ENCODE measurements around the gene TSHR.
A peak's percentile ranks its signal among the peaks of the same experiment; 100 is the strongest.

The TSHR gene

DNA sequence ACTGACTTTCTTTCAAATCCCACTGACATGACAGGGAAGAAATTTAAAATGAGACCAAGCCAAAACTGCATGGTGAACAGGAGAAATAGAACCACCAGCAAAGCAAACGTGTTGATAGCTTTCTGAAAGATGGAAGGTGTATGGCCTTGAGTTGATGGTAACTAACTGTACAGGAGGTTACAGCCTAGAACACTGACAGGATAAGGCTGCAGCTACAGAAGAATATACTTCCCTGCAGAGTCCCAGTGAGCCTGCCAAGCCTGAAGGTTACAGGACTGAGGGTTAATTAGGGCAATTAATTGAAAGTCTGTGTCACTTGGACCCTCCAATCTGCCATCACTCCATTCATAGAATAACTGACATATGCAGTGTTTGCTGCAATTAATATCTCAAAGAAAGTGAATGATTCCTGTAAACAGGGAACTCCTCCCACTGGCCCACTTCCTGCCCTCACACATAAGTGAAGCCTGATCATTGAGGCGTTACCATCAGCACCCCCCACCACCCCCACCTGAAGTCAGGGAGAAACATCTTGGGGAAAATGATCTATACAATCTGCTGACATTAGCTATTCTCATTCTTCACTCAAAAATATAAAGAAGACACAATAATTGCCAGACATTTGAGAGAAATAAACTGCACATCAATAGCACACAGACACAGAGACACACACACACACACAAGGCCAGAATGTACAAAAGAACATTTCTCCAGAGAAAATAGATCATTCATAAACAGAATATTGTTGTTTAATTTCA, 191.9 kb downstream of the TSHR start:
- no peak for ATAC-seq
- H3K4me3 Mint-ChIP-seq, result no peak overlapping the region
- H3K36me3 Mint-ChIP-seq, result peaks cover 12% of the 10 kb centered on the region
- H3K27ac Mint-ChIP-seq, result no peak overlapping the region
- no peaks in the 10 kb centered on the region for H3K27me3 Mint-ChIP-seq
- H3K9me3 Mint-ChIP-seq, result no peaks in the 10 kb centered on the region
- peaks cover 16% of the 10 kb centered on the region for H3K4me1 Mint-ChIP-seq

DNA sequence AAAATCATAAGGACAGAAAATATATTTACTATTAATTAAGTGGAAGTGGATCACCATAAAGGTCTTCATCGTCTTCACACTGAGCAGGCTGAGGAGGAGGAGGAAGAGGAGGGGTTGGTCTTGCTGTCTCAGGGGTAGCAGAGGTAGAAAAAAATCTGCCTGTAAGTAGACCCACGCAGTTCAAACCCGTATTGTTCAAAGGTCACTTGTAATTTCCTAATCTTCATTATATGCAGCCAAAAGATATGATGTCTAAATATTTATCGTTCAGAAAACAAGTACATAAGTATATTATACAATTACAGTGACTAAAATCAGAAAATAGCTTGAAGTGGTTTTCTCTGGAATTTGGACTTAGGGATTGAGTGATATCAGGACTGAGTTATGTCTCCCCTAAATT, 193.2 kb downstream of the TSHR start:
- peaks cover 16% of the 10 kb centered on the region for H3K4me1 Mint-ChIP-seq
- H3K4me3 Mint-ChIP-seq, result no peak overlapping the region
- no peaks in the 10 kb centered on the region for H3K27me3 Mint-ChIP-seq
- ATAC-seq, result no peak
- H3K9me3 Mint-ChIP-seq, result no peaks in the 10 kb centered on the region
- H3K36me3 Mint-ChIP-seq, result peaks cover 5% of the 10 kb centered on the region
- H3K27ac Mint-ChIP-seq, result no peak overlapping the region

DNA sequence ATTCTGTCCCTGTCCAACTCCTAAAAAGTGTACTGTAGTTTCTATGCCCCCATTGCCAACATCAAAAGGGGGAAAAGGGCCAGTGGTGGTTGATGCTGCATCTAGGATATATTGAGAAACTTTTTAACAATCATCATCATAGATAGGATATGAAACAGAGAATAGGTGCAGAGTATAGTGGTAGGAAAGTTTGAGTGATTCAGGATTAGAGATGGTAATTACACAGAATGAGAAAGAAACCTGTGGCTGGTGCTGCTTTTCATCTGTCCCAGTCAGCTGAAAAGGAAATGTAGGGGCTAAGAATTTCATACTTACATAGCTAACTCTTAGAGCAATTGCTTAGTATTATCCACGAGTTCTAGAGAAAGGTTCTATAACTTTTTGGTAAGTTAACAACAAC, 197.8 kb downstream of the TSHR start:
- Mint-ChIP-seq H3K9me3 (no peaks in the 10 kb centered on the region), H3K36me3 (no peaks in the 10 kb centered on the region), H3K4me1 (no peaks in the 10 kb centered on the region), H3K27me3 (no peaks in the 10 kb centered on the region), H3K4me3 (no peak overlapping the region), H3K27ac (no peak overlapping the region)
- peak; percentile 54 for ATAC-seq

DNA sequence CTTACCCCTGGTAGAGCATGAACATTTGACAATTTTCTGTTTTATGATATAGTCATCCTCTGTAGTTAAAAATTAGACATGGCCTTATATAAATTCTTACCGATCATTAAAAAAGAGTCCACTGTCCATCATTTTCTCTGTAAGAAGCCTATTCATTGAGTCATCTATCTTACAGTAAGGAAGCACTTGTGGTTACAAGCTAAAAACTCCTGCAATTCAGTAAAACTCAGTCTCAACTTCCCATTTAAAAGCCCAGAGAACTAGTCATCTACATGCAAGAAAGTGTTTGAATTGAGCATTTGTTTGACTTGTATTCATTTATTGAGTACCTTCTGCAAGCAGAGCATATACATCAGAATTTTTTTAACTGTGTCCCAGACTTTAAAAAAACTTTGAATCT, 202.0 kb downstream of the TSHR start:
- Mint-ChIP-seq H3K36me3 (no peaks in the 10 kb centered on the region), H3K9me3 (no peaks in the 10 kb centered on the region), H3K27me3 (no peaks in the 10 kb centered on the region), H3K27ac (no peak overlapping the region), H3K4me1 (no peaks in the 10 kb centered on the region), H3K4me3 (no peak overlapping the region)
- ATAC-seq, result no peak

DNA sequence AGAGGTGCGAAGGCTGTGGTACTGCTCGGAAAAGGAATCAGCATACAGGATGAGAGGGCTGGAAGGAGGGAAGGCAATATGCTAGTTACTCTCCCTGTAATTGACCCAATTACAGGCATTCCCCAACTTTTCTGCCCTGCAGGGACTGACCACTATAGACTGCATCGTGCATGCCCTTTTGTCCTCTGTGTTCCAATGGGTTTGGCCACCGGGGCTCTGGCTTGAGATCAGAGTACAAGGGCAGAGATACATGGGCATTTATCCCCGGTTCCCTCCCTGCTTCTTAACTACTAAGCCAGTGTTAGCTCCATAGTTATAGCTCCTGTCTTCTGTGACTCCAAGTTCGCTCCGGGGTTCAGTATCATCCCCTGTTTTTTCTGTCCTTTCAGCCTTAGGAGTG, 205.7 kb downstream of the TSHR start:
- Mint-ChIP-seq H3K27me3 (no peaks in the 10 kb centered on the region), H3K36me3 (no peaks in the 10 kb centered on the region), H3K4me1 (peaks cover 13% of the 10 kb centered on the region), H3K27ac (no peak overlapping the region), H3K4me3 (no peak overlapping the region), H3K9me3 (no peaks in the 10 kb centered on the region)
- peak; percentile 20 for ATAC-seq

DNA sequence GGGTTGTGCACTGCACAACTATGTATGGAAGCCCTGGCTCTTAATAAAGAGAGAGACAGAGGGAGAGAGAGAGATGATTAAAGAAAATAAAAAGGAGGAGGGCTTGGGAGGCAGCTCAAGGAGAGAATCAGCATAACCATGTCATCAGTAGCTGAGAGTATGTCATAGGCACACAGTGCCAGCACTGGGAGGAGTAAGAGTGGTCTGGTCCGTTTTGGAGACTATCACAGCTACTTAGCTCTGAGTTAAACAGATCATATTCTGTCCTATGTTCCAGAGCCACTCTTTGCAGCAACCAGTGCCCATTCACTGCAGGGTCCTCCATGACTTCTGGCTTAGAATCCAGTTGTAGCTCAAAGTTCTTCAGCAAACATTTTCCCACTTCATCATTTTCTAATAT, 206.3 kb downstream of the TSHR start:
- H3K36me3 Mint-ChIP-seq, result no peaks in the 10 kb centered on the region

DNA sequence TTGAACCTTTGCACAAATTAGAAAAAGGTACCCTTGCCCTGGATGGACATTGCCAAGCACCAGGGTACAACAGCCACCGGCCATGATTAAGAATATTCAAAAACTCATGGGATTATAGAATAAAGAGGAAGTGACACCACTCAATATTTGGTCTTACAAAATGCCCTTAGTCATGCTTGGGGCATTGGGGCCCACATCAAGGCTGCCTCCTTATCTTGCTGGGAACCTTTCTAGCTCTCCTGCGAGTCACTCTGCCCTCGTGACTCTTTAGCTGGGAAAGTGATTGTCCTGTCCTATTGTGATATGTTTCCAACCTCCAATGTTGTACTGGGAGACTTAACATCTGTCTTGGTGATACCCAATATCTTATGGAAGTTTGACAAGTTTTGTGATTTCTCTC, 207.5 kb downstream of the TSHR start:
- no peak for ATAC-seq
- no peak overlapping the region for H3K4me3 Mint-ChIP-seq
- no peaks in the 10 kb centered on the region for H3K9me3 Mint-ChIP-seq
- H3K27me3 Mint-ChIP-seq, result no peaks in the 10 kb centered on the region
- peaks cover 13% of the 10 kb centered on the region for H3K4me1 Mint-ChIP-seq
- H3K36me3 Mint-ChIP-seq, result no peaks in the 10 kb centered on the region
- H3K27ac Mint-ChIP-seq, result no peak overlapping the region

More for the DNA sequence above, 206.3 kb downstream of the TSHR start:
- no peaks in the 10 kb centered on the region for H3K9me3 Mint-ChIP-seq
- H3K4me1 Mint-ChIP-seq, result peaks cover 13% of the 10 kb centered on the region
- no peak overlapping the region for H3K4me3 Mint-ChIP-seq
- no peak overlapping the region for H3K27ac Mint-ChIP-seq
- H3K27me3 Mint-ChIP-seq, result no peaks in the 10 kb centered on the region
- ATAC-seq, result no peak

DNA sequence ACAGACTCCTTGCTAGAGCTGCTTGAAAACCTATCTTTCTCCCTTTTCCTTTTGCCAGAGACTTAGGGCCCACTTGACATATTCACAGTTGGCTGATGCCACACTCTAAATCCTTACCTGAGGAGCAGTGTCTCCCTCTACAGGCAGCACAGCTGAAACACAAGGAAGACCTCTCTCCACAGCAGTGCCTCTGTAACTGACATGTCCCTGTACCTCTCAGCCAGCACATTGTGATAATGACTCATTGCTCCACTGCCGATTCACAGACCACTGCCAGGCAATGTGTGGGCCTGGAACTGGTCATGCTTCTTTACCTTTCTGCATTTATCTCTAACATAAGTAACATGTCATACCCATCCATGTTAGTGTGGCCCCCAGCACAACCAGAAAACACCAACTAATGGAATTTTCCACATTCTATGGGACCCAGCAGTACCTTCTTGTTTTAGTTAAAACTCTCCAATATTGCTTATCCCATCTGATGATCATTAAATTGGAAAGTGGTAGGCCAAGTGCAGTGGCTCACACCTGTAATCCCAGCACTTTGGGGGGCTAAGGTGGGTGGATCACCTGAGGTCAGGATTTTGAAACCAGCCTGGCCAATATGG, 208.8 kb downstream of the TSHR start:
- Mint-ChIP-seq H3K36me3 (no peaks in the 10 kb centered on the region), H3K27me3 (no peaks in the 10 kb centered on the region), H3K9me3 (no peaks in the 10 kb centered on the region), H3K27ac (no peak overlapping the region), H3K4me3 (no peak overlapping the region), H3K4me1 (peaks cover 19% of the 10 kb centered on the region)
- peak; percentile 76 for ATAC-seq

DNA sequence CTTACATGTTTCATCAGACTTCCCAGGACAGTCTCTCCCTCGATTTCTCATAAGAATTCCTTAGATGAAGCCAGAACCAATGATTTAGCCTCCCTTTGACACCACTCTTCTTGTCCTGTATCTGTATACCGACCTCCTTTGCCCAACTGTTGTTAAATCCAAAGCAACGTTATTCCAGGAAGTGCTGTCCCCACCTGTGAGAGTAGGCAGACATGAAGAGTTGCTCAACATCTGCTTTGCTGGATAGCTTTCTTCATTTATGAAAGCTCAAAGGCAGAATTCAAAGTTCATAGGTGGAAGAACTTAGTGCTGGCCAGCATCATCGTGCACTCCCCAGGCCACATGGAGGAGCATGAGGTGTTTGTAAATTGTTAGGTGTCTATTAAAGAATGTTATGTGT, 209.8 kb downstream of the TSHR start:
- H3K4me1 Mint-ChIP-seq, result peaks cover 28% of the 10 kb centered on the region
- no peaks in the 10 kb centered on the region for H3K36me3 Mint-ChIP-seq
- H3K27me3 Mint-ChIP-seq, result no peaks in the 10 kb centered on the region
- H3K9me3 Mint-ChIP-seq, result no peaks in the 10 kb centered on the region
- H3K4me3 Mint-ChIP-seq, result no peak overlapping the region
- no peak overlapping the region for H3K27ac Mint-ChIP-seq
- ATAC-seq, result no peak

DNA sequence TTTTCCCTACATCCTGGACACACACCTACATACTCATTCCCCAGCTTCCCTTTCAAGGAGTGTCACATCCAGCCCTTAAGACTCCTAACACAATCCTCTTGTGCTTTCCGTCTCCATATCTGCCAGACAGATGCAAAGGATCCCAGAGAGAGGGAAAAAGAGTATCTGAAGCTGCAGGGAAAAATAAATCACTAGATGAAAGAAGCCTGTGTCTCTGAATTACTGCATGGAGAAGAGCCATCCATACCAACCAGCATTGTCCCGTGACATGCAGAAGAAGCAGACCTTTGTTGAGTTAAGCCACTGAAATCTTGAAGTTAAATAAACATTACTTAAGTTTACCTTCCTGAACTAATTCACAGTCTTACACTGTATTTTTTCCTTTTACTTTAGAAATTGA, 210.7 kb downstream of the TSHR start:
- Mint-ChIP-seq H3K9me3 (no peaks in the 10 kb centered on the region), H3K4me1 (peaks cover 37% of the 10 kb centered on the region), H3K27ac (no peak overlapping the region), H3K4me3 (no peak overlapping the region), H3K36me3 (no peaks in the 10 kb centered on the region), H3K27me3 (no peaks in the 10 kb centered on the region)
- ATAC-seq, result no peak

DNA sequence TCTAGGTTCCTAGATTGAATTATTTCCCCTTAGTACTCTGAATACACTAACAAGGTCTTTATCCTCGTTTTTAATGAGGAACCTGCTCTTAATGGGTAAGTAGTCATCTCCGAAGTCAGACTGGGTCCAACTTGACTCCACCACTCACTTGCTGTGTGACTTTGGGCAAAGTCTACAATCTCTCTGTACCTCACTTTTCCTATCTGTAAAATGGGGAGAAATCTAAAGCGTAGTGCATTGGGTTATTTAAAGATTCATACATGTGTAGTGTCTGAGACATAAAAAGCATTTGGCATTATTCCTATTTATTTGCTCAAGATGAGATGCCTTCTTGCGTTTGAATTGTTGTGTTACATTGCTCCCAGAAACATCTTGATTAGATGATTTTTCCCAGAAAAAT, 213.8 kb downstream of the TSHR start:
- peaks cover 52% of the 10 kb centered on the region for H3K4me1 Mint-ChIP-seq
- H3K4me3 Mint-ChIP-seq, result peak overlapping the region; percentile 89
- peak overlapping the region; percentile 94 for H3K27ac Mint-ChIP-seq
- H3K36me3 Mint-ChIP-seq, result no peaks in the 10 kb centered on the region
- H3K9me3 Mint-ChIP-seq, result no peaks in the 10 kb centered on the region
- no peak for ATAC-seq
- H3K27me3 Mint-ChIP-seq, result no peaks in the 10 kb centered on the region

DNA sequence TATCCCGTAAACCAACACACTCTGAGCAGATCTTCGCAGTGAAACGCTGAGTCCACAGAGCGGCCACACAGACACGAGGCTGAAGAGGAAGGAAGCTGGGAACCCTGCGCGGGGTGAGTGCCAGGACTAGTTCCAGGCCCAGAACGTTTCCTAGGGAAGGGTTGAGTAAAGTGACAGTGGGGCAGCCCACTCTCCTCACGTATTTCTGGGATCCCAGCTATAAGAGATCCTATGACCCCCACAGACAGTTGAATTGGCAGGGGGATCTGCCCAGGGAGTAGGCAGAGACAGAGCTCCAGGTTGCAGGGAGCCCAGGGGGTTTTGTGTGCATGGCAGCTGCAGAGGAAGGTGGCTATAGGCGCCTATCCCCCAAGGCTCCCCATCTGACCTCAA, 214.3 kb downstream of the TSHR start:
- Mint-ChIP-seq H3K4me3 (peak overlapping the region; percentile 89), H3K4me1 (peaks cover 53% of the 10 kb centered on the region), H3K27me3 (no peaks in the 10 kb centered on the region), H3K36me3 (no peaks in the 10 kb centered on the region), H3K27ac (peak overlapping the region; percentile 94), H3K9me3 (no peaks in the 10 kb centered on the region)
- ATAC-seq, result peak; percentile 28

DNA sequence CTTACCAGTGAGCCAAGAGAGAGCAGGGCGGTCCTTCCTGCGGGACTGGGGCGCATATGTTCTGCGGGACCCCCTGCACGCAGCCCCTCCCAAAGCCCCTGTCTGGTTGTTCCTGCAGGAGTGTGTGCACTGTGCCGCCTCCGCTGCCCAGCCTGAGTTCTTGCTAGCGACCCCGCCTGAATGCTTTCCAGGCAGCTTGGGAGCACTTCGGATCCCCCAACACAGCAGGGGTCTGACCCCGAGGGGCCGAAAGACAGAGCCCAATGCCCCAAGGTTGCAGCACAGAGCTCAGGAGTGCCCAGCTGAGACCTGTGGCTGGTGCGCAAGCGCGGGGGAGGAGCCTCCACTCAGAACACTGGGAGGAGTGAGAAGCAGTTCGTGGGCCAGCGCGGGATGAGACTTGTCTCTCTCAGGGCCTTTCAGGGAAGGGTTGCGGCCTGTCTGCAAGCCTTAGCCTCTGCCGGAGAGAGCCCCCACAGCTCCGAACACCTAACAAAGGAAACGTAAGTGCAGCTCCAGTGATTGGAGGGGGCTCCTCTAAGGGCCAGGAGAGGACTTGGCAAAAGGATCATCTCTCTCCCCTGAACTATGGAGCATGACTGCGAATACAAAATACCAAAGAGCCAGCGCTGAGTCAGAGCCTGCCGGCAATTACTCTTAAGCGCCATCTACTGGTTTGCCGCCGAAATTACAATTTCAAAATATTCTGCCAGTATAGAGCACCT, 214.8 kb downstream of the TSHR start:
- Mint-ChIP-seq H3K27me3 (no peaks in the 10 kb centered on the region), H3K4me1 (peaks cover 58% of the 10 kb centered on the region), H3K27ac (peak overlapping the region; percentile 94), H3K9me3 (no peaks in the 10 kb centered on the region), H3K36me3 (no peaks in the 10 kb centered on the region), H3K4me3 (peak overlapping the region; percentile 89)
- ATAC-seq, result peak; percentile 100

DNA sequence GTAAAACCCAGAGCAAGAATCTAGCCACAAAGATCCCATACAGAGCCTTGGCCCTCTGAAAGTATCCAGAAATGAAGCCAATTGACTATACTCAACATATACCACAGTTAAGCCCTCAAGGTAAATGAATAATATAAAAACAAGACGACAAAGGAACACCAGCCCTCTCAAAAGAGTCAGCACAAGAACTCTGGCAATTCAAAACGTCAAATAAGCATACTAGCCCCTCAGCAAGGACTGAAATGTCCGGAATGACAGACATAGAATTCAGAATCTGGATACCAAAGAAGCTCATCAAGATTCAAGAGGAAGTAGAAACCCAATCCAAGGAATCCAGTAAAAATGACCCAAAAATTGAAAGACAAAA, 215.4 kb downstream of the TSHR start:
- H3K9me3 Mint-ChIP-seq, result no peaks in the 10 kb centered on the region
- H3K4me3 Mint-ChIP-seq, result peak overlapping the region; percentile 89
- H3K27me3 Mint-ChIP-seq, result no peaks in the 10 kb centered on the region
- peaks cover 58% of the 10 kb centered on the region for H3K4me1 Mint-ChIP-seq
- H3K36me3 Mint-ChIP-seq, result no peaks in the 10 kb centered on the region
- no peak for ATAC-seq
- H3K27ac Mint-ChIP-seq, result peak overlapping the region; percentile 94

DNA sequence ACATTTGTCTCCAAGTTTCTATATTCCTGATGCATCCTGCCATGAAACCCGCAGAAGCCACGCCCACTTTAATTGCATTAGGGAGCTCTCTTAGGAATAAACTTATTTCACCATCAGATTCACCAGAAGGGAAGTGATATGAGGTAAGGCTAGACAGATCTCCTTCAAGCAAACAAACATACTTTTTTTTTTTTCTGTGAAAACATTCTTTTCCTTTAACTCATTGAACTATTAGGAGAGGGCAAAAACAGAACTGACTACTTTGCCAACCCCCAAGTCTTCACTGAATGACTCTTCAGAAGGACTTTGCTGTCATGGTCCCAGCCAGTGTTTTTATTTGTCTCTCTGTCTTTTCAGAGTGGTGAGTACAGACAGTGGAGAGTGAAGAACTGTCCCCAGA, 216.9 kb downstream of the TSHR start:
- no peaks in the 10 kb centered on the region for H3K27me3 Mint-ChIP-seq
- peaks cover 6% of the 10 kb centered on the region for H3K36me3 Mint-ChIP-seq
- ATAC-seq, result no peak
- H3K4me3 Mint-ChIP-seq, result no peak overlapping the region
- H3K9me3 Mint-ChIP-seq, result no peaks in the 10 kb centered on the region
- H3K4me1 Mint-ChIP-seq, result peaks cover 71% of the 10 kb centered on the region
- peak overlapping the region; percentile 53 for H3K27ac Mint-ChIP-seq

DNA sequence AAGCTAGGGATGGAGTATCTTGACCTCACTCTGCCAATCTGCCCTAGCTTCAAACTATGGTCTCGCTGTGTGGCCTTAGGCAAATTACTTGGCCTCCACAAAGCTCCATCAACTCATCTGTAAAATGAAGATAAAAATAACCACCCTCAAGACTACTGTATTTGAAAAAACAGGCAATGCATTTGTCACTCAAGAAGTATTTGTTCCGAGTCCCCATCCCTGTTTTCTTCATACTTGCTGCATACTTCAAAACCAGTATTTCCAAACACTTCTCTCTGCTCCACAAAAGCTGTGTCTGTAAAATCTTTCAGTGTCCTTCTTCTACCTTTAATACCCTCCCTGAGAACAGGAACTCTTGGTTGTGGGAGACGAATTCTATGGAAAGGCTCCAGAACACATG, 217.5 kb downstream of the TSHR start:
- H3K4me1 Mint-ChIP-seq, result peaks cover 76% of the 10 kb centered on the region
- no peaks in the 10 kb centered on the region for H3K9me3 Mint-ChIP-seq
- H3K27me3 Mint-ChIP-seq, result no peaks in the 10 kb centered on the region
- peaks cover 6% of the 10 kb centered on the region for H3K36me3 Mint-ChIP-seq
- H3K4me3 Mint-ChIP-seq, result no peak overlapping the region
- no peak for ATAC-seq
- peak overlapping the region; percentile 53 for H3K27ac Mint-ChIP-seq

Data from stimulated activated memory B cell treated with anti-CD40 and anti-IgM and Interleukin-4, amounts not matched to agents 10 μg/mL and 1 μg/mL and 100 μg/mL, for 72 hours (primary cell).